Hepatocyte (in vitro differentiated cells): ENCODE measurements around the gene CACNA1F. TPM values are rescaled to one million over a fixed set of nuclear protein-coding genes. Genes with fewer than 3 reads are reported as not detected.
A peak's percentile ranks its signal among the peaks of the same experiment; 100 is the strongest.

Experiments
- DNase-seq: peaks from one replicate; pipeline ENCODE4 v3.0.0-alpha.2; 2016; ENCODE audit warnings: low spot score
- H2AFZ ChIP-seq: fragments of 200-600 bp; sonication (generic); 2 replicates; pipeline ENCODE4 v1.6.0; 2016; ENCODE audit warnings: antibody characterized with exemption, mild to moderate bottlenecking
- H3K27ac ChIP-seq: fragments of 200-600 bp; sonication (generic); 2 replicates; pipeline ENCODE4 v1.5.1; 2016; ENCODE audit warnings: mild to moderate bottlenecking
- H3K27me3 ChIP-seq: fragments of 200-600 bp; sonication (generic); 2 replicates; pipeline ENCODE4 v1.6.1; 2016
- H3K36me3 ChIP-seq: fragments of 200-600 bp; sonication (generic); replicated peaks from 2 replicates; pipeline ENCODE4 v1.5.1; 2016; ENCODE audit warnings: low read depth; ENCODE audit not compliant: insufficient read depth
- H3K4me1 ChIP-seq: fragments of 200-600 bp; sonication (generic); 2 replicates; pipeline ENCODE4 v1.5.1; 2016; ENCODE audit warnings: mild to moderate bottlenecking, moderate library complexity; ENCODE audit not compliant: insufficient read depth
- H3K4me2 ChIP-seq: fragments of 200-600 bp; sonication (generic); 2 replicates; pipeline ENCODE4 v1.6.0; 2016
- H3K4me3 ChIP-seq: fragments of 200-600 bp; sonication (generic); 2 replicates; pipeline ENCODE4 v1.5.1; 2016; ENCODE audit warnings: mild to moderate bottlenecking
- H3K79me2 ChIP-seq: fragments of 200-600 bp; sonication (generic); 2 replicates; pipeline ENCODE4 v1.6.0; 2017; ENCODE audit warnings: mild to moderate bottlenecking
- H3K9me2 ChIP-seq: fragments of 200-600 bp; sonication (generic); replicated peaks from 2 replicates; pipeline ENCODE4 v1.6.0; 2017; ENCODE audit warnings: mild to moderate bottlenecking; ENCODE audit not compliant: insufficient read depth
- H3K9me3 ChIP-seq: fragments of 200-600 bp; sonication (generic); 2 replicates; pipeline ENCODE4 v1.5.1; 2016; ENCODE audit warnings: low read depth, mild to moderate bottlenecking
- H4K20me1 ChIP-seq: fragments of 200-600 bp; sonication (generic); 2 replicates; pipeline ENCODE4 v1.6.0; 2016; ENCODE audit warnings: mild to moderate bottlenecking; ENCODE audit not compliant: insufficient read depth, poor library complexity, severe bottlenecking
- EZH2 ChIP-seq: fragments of 200-600 bp; sonication (generic); IDR thresholded peaks from 2 replicates; pipeline ENCODE4 v1.6.1; 2016; ENCODE audit warnings: antibody characterized with exemption, mild to moderate bottlenecking, borderline replicate concordance
- EZH2phosphoT487 ChIP-seq: fragments of 200-600 bp; sonication (generic); IDR thresholded peaks from one replicate; pipeline ENCODE4 v1.6.1; 2018; ENCODE audit warnings: antibody characterized with exemption, mild to moderate bottlenecking, low read depth, moderate library complexity; ENCODE audit not compliant: unreplicated experiment, severe bottlenecking
- WGBS: methylation state at CpG from one replicate; pipeline ENCODE4 v1.1.6; 2016; ENCODE audit warnings: low lambda C conversion rate; ENCODE audit errors: missing lambda C conversion rate; 5-methylcytosine and 5-hydroxymethylcytosine counted together
- polyA plus RNA-seq: library from polyadenylated mRNA; unstranded; fragments of >200 nt; fragmentation: Nextera tagmentation; extraction: Ambion mirVana; gene quantifications from 2 replicates; pipeline ENCODE4 v1.2.1, GENCODE V29; 2016
- total RNA-seq: library from RNA; depleted of rRNA; stranded (reverse); fragments of >200 nt; gene quantifications from 2 replicates; pipeline ENCODE4 v1.2.3, GENCODE V29; 2014
- TF ChIP-seq, protein P1 (sequence below): fragments of 200-600 bp; sonication (generic); IDR thresholded peaks from 2 replicates; pipeline ENCODE4 v1.5.1; 2016; ENCODE audit warnings: antibody characterized with exemption, mild to moderate bottlenecking; ENCODE audit not compliant: poor library complexity

Gene CACNA1F
- total and polyA plus RNA-seq, 2 experiments from 2014 or later: 0.27 to 1.6 TPM

DNA sequence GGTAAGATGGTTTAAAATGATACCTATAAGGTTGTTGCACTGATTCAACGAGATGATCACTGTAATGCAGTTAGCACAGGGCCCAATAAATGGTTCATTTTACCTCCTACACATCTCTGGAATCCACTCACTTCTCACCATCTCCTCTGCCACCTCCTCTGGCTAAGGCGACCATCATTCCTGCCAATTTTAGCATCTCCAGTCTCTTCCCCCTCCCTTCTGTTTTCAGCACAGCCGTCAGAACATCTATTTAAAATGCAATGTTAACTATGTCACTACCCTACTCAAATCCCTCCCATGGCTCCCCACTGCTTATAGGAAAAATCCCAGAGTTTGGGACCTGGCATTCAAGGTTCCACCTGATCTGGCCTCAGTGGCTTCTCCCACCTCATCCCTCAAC lies 29.6 kb downstream of the CACNA1F start:
- Histone ChIP-seq H2AFZ (no peak overlapping the region), H3K79me2 (no peaks in the 10 kb centered on the region), H3K36me3 (no peaks in the 10 kb centered on the region), H3K9me2 (no peaks in the 10 kb centered on the region), H3K4me3 (no peak overlapping the region), H3K9me3 (no peaks in the 10 kb centered on the region), H3K27ac (no peak overlapping the region), H3K4me1 (no peaks in the 10 kb centered on the region), H4K20me1 (no peaks in the 10 kb centered on the region), H3K4me2 (no peak overlapping the region), H3K27me3 (no peaks in the 10 kb centered on the region)
- TF ChIP-seq EZH2phosphoT487: no peak
- TF ChIP-seq, protein P1, sequence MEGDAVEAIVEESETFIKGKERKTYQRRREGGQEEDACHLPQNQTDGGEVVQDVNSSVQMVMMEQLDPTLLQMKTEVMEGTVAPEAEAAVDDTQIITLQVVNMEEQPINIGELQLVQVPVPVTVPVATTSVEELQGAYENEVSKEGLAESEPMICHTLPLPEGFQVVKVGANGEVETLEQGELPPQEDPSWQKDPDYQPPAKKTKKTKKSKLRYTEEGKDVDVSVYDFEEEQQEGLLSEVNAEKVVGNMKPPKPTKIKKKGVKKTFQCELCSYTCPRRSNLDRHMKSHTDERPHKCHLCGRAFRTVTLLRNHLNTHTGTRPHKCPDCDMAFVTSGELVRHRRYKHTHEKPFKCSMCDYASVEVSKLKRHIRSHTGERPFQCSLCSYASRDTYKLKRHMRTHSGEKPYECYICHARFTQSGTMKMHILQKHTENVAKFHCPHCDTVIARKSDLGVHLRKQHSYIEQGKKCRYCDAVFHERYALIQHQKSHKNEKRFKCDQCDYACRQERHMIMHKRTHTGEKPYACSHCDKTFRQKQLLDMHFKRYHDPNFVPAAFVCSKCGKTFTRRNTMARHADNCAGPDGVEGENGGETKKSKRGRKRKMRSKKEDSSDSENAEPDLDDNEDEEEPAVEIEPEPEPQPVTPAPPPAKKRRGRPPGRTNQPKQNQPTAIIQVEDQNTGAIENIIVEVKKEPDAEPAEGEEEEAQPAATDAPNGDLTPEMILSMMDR: no peak
- TF ChIP-seq EZH2: no peak
- DNase-seq: no peak
- 68% methylated on average over 3 of the region's 3 CpGs for WGBS

DNA sequence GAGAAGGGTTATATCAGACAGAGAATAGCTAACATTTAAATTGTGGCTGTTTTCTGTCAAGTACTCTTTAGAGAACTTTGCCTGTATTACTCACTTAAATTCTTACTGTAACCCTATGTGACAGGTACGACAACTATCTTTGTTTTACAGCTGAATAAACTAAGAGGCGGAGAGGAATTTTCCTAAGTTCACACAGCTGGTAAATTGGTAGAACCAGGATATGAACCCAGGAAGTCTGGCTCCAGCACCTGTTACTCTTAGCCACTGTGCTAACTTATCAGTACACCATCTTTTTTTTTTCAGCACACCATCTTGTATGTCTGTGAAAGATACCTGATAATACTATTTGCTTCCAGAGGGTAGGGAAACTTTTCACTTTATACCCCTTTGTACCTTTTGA lies 31.1 kb downstream of the CACNA1F start:
- H3K9me2 ChIP-seq: no peaks in the 10 kb centered on the region
- no peaks in the 10 kb centered on the region for H3K79me2 ChIP-seq
- WGBS: 77% methylated on average over 2 of the region's 2 CpGs
- no peaks in the 10 kb centered on the region for H3K27me3 ChIP-seq
- no peak for DNase-seq
- H3K4me1 ChIP-seq: no peaks in the 10 kb centered on the region
- no peaks in the 10 kb centered on the region for H4K20me1 ChIP-seq
- TF ChIP-seq EZH2phosphoT487 (no peak), EZH2 (no peak)
- TF ChIP-seq, protein P1: no peak
- H3K9me3 ChIP-seq: no peaks in the 10 kb centered on the region
- no peak overlapping the region for H2AFZ ChIP-seq
- H3K4me2 ChIP-seq: no peak overlapping the region
- no peak overlapping the region for H3K4me3 ChIP-seq
- H3K27ac ChIP-seq: no peak overlapping the region
- H3K36me3 ChIP-seq: no peaks in the 10 kb centered on the region

DNA sequence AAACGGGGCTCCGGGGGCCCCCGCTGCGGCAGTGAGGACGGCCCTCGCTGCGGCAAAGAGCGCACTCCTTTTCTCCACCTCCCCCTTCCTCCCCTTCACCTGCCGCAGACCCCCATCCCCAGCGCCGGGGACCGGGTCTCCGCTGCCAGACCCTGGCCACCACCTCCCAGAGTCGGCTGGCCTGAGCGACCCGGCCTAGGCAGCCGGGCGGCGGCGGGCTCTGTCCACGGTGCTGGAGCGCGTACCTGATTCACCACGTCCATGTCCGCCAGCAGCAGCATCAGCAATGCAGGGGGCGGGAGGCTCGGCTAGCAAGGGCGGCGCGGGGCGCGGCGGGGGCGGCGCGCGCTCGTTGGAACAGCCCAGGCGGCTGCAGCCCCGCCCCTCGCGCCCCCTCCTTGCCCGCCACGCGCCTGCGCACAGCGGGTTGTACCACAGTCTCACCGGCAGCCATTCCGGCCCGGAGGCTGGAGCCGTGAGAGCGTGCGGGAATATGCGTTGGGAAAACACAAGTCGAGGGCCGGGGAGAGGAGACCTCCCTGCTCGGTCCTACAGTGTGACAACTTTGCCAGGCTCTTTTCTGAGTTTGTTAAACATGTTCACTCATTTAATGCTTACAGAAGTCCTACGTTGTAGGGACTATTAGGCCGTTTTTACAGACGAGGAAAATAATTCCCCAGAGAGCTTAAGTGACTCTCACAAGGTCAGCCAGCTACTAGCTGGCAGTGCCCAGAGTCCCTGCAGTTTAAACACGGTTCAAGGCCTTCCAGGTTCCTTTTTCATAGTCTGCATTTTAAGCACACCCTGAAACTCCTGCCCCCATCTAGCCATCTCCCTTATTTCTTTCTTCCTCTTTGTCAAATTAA lies 33.0 kb downstream of the CACNA1F start, which contains the start of gene SYP:
SYP (minus strand) TSS at position 288 of the 866 bp plus-strand sequence; CDS start at position 281, 7 bp downstream.
- DNase-seq: peak; percentile 93
- Histone ChIP-seq H2AFZ (peak within 1 kb of the TSS; percentile 85), H4K20me1 (no peaks in the 10 kb centered on the region), H3K27me3 (no peaks in the 10 kb centered on the region), H3K9me2 (no peaks in the 10 kb centered on the region), H3K79me2 (no peaks in the 10 kb centered on the region), H3K4me2 (peak within 1 kb of the TSS; percentile 76), H3K36me3 (no peaks in the 10 kb centered on the region), H3K4me1 (no peaks in the 10 kb centered on the region), H3K27ac (peak within 1 kb of the TSS; percentile 68), H3K9me3 (no peaks in the 10 kb centered on the region), H3K4me3 (no peak within 1 kb of the TSS)
- 49% methylated on average over 34 of the region's 61 CpGs for WGBS
- TF ChIP-seq EZH2phosphoT487: no peak
- TF ChIP-seq, protein P1: no peak
- TF ChIP-seq EZH2: no peak
